Activated CD4-positive, alpha-beta T cell treated with anti-CD3 and anti-CD28 coated beads, Interleukin-2, amount 10 ng/mL, durations not matched to agents 7 days and 5 days (primary cell): Measurements from ENCODE around the gene FADS6. TPM values are rescaled to one million over a fixed set of nuclear protein-coding genes. Genes with fewer than 3 reads are reported as not detected.
"Not testable (repeated sequence)": the region's sequence is repeated elsewhere in the genome, so short reads cannot be mapped to it uniquely, and the experiment has no call there.

Source experiments
- CTCF ChIA-PET: fragments of 350-600 bp; sonication (Branson Sonifier 250); formaldehyde crosslinking; loops from one replicate; lab custom pipeline; 2021; ENCODE audit warnings: antibody characterized with exemption; lab: Charles Lee
- POLR2A ChIA-PET: fragments of 350-600 bp; sonication (Branson Sonifier 250); formaldehyde crosslinking; loops from one replicate; lab custom pipeline; 2021; ENCODE audit warnings: antibody characterized with exemption; lab: Charles Lee
- DNase-seq: peaks from one replicate; pipeline ENCODE4 v3.0.0-alpha.2; 2020
- H3K27ac Mint-ChIP-seq: one replicate; pipeline ENCODE4 v1.8.0; 2021; ENCODE audit warnings: mild to moderate bottlenecking, moderate library complexity, mixed read lengths
- H3K27me3 Mint-ChIP-seq: one replicate; pipeline ENCODE4 v1.8.0; 2021; ENCODE audit warnings: mixed read lengths
- H3K36me3 Mint-ChIP-seq: one replicate; pipeline ENCODE4 v1.8.0; 2021; ENCODE audit warnings: low read depth, mixed read lengths
- H3K4me1 Mint-ChIP-seq: one replicate; pipeline ENCODE4 v1.8.0; 2021; ENCODE audit warnings: mixed read lengths
- H3K4me3 Mint-ChIP-seq: one replicate; pipeline ENCODE4 v1.8.0; 2021; ENCODE audit warnings: mild to moderate bottlenecking, moderate library complexity, mixed read lengths
- H3K9me3 Mint-ChIP-seq: one replicate; pipeline ENCODE4 v1.8.0; 2021; ENCODE audit warnings: mixed read lengths
- total RNA-seq, 2 experiments: library from RNA; stranded (reverse); gene quantifications; one replicate each; pipeline ENCODE4 v1.2.3, GENCODE V29; 2021

The FADS6 gene
- total RNA-seq, 2 experiments from 2014 or later, result not detected

DNA sequence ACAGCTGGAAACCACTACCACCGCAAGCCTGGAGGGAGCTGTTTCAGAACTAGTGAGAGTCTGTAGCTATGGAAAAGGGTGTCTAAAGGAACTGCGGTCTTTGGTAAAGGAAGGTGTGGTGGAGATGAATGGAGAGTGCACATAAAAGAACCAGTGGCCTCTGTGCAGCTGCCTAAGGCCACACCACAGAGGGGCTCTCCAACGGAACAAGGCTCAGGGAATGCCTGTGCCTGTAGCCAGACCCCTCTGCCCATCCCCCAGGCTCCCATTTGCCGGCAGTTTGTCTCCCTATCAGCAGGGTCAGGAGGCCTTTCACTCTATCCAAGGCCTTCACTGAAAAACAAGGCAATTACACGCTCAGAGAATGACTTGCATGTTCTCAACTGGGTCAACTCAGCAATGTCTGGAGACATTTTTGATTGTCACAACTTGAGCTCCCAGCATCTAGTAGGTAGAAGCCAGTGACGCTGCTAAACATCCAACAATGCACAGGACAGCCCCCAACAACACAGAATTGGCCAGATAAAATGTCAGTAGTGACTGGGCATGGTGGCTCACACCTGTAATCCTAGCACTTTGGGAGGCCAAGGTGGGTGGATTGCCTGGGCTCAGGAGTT is 17.3 kb downstream of the FADS6 start:
- DNase-seq, result no peak
- peaks cover 27% of the 10 kb centered on the region for H3K4me1 Mint-ChIP-seq
- no peak overlapping the region for H3K4me3 Mint-ChIP-seq
- H3K27me3 Mint-ChIP-seq, result no peaks in the 10 kb centered on the region
- ChIA-PET POLR2A (no interaction called here), CTCF (interaction anchor here (1.0 to 1.4 kb wide), 2 partner anchors 126 to 325 kb away, joined by 3 read pairs; no protein-coding TSS in a partner anchor)
- no peaks in the 10 kb centered on the region for H3K9me3 Mint-ChIP-seq
- H3K27ac Mint-ChIP-seq, result no peak overlapping the region
- H3K36me3 Mint-ChIP-seq, result peaks cover 4% of the 10 kb centered on the region

DNA sequence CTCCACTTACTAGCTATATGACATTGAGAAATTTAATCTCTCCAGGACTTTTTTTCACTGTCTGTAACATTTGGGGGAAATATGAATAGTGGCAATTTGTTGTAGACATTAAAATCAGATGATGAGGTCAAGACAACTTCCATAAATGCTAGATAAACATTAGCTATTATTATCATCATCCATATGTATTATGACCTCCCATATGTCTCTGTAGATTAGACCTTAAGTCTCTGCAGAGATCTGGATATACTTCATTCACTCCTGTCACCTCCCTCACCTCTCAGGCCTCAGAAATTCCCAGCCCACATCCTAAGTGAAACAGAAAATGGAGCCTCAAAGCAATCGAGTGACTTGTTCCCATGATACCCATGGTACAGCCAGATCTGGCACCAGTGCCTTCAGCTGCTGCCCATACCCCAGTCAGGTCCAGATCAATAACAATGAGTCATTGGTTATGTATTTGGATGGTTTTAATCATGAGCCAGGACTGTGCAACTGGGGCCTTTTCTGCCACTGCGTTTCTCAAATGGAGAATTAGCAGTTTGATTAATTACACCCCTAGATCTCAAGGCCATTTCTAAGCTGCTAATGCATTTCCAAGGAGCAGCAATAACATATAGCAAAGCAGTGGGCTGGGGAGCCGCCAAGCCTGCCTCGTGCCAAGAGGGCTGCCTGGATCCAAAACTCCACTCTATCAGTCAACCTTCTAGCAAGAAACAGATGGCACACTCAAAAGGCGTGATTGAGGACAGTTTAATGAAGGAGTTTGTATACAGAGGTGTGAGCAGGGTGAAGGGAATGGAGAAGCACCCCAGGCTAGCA is 18.1 kb downstream of the FADS6 start:
- CTCF ChIA-PET, result interaction anchor here (1.0 to 1.4 kb wide), 3 partner anchors 11 to 326 kb away, joined by 3 to 4 read pairs (median 3); no protein-coding TSS in a partner anchor
- Mint-ChIP-seq H3K27me3 (no peaks in the 10 kb centered on the region), H3K4me3 (no peak overlapping the region), H3K4me1 (peaks cover 30% of the 10 kb centered on the region), H3K9me3 (no peaks in the 10 kb centered on the region), H3K27ac (no peak overlapping the region), H3K36me3 (peaks cover 4% of the 10 kb centered on the region)
- POLR2A ChIA-PET, result no interaction called here
- DNase-seq, result no peak

DNA sequence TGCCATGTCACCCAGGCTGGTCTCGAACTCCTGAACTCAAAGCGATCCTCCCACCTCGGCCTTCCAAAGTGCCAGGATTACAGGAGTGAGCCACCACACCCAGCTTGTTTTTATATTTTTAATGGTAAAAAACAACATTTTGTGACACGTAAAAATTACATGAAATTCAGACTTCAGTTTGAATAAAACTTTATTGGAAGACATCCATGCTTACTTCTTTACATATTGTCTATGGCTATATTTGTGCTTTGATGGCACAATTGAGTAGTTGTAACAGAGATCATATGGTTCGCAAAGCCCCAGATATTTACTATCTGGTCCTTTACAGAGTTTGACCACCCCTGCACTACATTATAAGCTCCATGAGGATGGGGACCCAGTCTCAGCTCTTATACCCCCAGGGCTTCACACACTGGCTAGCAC is 18.8 kb downstream of the FADS6 start:
- Mint-ChIP-seq H3K27ac (no peak overlapping the region), H3K36me3 (peaks cover 4% of the 10 kb centered on the region), H3K9me3 (no peaks in the 10 kb centered on the region), H3K4me3 (peak overlapping the region; percentile 4), H3K27me3 (no peaks in the 10 kb centered on the region), H3K4me1 (peaks cover 30% of the 10 kb centered on the region)
- ChIA-PET POLR2A (no interaction called here), CTCF (interaction anchor here (0.5 to 1.4 kb wide), 2 partner anchors 10 to 120 kb away, joined by 3 to 4 read pairs; no protein-coding TSS in a partner anchor)
- DNase-seq, result no peak

DNA sequence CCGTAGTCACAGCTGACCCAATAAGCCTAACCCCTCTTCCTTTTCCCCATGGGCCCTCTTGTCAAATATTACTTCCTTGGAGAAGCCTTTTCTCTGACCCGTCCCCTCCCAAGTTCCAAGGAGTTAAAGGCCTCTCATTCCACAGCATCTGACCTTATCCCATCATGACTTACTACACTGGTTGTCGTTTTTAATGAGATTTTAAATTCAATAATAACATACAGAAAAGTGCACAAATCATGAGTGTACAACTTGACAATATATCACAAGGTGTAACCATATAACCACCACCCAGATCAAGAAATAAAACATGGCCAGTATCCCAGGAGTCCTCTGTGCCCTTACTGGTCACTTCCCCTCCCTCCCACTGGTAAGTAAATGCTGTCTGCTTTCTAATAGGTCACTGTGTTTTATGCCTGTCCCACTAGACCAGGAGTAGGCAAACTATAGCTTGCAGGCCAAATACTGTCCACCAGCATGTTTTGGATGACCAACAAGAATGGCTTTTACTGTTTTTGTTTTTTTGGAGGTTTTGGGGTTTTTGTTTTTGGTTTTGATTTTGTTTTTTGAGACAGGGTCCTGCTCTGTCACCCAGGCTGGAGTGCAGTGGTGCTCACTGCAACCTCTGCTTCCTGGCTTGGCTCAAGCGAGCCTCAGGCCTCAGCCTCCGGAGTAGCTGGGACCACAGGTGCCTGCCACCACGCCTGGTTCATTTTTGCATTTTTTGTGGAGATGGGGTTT is 19.4 kb downstream of the FADS6 start:
- no peaks in the 10 kb centered on the region for H3K9me3 Mint-ChIP-seq
- H3K4me3 Mint-ChIP-seq, result peak overlapping the region; percentile 82
- H3K27me3 Mint-ChIP-seq, result no peaks in the 10 kb centered on the region
- POLR2A ChIA-PET, result no interaction called here
- peaks cover 33% of the 10 kb centered on the region for H3K4me1 Mint-ChIP-seq
- H3K27ac Mint-ChIP-seq, result peak overlapping the region; percentile 95
- no peak for DNase-seq
- H3K36me3 Mint-ChIP-seq, result peaks cover 8% of the 10 kb centered on the region
- CTCF ChIA-PET, result interaction anchor here (0.5 to 2.8 kb wide), 6 partner anchors 10 to 121 kb away, joined by 3 to 13 read pairs (median 4); no protein-coding TSS in a partner anchor

DNA sequence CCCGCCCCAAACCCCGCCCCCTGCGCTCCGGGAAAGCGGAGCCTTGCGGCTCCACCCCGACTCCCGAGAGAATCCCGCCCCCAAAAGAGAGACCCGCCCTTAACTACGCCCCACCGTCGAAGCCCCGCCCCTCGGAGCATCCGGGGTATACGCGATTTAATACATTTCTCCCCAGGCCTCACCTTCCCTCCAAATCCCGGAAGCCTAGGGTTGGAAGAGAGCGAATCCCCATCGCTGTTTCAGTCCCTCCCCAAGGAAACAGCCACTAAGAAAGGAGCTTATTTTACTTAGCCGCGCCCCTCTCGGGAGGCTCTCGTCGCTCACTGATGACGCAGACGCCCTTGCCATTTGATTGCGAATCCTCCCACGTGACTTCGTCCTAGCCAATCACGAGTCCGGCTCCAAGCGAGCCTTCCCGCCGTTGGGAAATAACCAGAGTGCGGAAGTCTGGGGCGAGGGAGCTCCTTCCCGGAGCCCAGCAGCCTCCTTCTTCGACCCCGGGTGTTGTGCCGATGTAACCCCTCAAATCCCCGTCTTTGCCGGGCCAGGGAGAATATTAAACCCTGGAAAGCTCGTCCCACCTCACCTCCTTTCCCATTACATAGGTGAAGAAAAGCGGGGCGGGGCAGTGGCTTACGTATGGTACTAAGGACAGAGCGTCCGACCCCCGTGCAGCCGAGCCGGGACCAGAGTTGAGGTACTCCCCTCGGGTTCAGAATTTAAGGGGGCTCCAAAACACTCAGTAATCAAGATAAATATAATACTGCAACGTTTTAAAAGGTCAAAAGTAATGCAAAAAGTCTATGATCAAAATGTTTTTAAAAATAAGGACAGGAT is 20.2 kb downstream of the FADS6 start:
- ChIA-PET POLR2A (interaction anchor here (0.6 to 1.0 kb wide), 3 partner anchors 21 to 201 kb away, joined by 3 to 5 read pairs (median 4); partner anchors contain the start of gene MRPL58), CTCF (interaction anchor here (0.5 to 2.8 kb wide), 18 partner anchors 8 to 1552 kb away, joined by 3 to 13 read pairs (median 3); partner anchors contain the start of genes MIF4GD, OTOP2 and SUMO2)
- no peaks in the 10 kb centered on the region for H3K9me3 Mint-ChIP-seq
- H3K36me3 Mint-ChIP-seq, result peaks cover 8% of the 10 kb centered on the region
- peak overlapping the region; percentile 82 for H3K4me3 Mint-ChIP-seq
- no peaks in the 10 kb centered on the region for H3K27me3 Mint-ChIP-seq
- peak overlapping the region; percentile 95 for H3K27ac Mint-ChIP-seq
- DNase-seq, result peak; percentile 100
- peaks cover 41% of the 10 kb centered on the region for H3K4me1 Mint-ChIP-seq

DNA sequence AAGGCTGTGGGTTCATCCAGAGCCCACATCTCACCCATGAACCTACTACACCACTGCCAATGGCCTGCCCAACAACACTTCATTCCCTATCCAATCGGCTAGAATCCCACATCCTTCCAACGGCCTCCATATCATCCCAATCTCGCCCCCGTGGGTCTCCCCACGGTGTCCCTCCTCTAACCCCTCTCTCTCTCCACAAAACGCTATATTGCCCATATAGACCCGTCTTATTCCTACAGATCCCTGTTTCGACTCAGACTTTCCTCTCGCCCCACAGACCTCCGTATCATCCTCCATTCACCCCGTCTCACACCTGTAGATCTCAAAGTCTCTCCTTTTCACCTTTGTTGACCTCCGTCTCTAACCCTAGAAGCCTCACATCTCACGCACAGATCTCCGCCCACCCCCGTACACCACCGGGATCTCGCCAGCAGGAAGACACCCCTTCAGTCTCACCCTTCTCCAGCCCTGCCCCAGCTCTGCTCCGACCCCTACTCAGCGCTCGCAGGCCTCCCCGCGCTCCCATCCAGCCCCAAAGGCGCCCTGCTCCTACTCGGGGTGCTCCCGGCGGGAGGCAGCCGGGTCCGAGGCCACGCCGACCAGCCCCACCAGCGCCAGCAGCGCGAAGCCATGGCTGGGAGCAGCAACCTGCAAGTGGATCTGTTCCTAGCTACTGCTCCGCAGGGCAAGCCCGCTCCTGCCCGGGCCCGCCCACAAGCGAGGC is 21.0 kb downstream of the FADS6 start, which contains the start of gene FDXR:
FDXR (minus strand) TSS at position 682 of the 724 bp plus-strand sequence; CDS start at position 632, 50 bp downstream.
- no peaks in the 10 kb centered on the region for H3K27me3 Mint-ChIP-seq
- ChIA-PET POLR2A (interaction anchor here (0.6 to 1.0 kb wide), 4 partner anchors 20 to 201 kb away, joined by 3 to 5 read pairs (median 4); partner anchors contain the start of gene MRPL58), CTCF (interaction anchor here (0.5 to 2.8 kb wide), 16 partner anchors 7 to 1553 kb away, joined by 3 to 13 read pairs (median 3); partner anchors contain the start of genes MIF4GD, OTOP2 and SUMO2)
- H3K4me1 Mint-ChIP-seq, result peaks cover 41% of the 10 kb centered on the region
- DNase-seq, result no peak
- peaks cover 8% of the 10 kb centered on the region for H3K36me3 Mint-ChIP-seq
- H3K4me3 Mint-ChIP-seq, result peak within 1 kb of the TSS; percentile 82
- peak within 1 kb of the TSS; percentile 95 for H3K27ac Mint-ChIP-seq
- no peaks in the 10 kb centered on the region for H3K9me3 Mint-ChIP-seq

DNA sequence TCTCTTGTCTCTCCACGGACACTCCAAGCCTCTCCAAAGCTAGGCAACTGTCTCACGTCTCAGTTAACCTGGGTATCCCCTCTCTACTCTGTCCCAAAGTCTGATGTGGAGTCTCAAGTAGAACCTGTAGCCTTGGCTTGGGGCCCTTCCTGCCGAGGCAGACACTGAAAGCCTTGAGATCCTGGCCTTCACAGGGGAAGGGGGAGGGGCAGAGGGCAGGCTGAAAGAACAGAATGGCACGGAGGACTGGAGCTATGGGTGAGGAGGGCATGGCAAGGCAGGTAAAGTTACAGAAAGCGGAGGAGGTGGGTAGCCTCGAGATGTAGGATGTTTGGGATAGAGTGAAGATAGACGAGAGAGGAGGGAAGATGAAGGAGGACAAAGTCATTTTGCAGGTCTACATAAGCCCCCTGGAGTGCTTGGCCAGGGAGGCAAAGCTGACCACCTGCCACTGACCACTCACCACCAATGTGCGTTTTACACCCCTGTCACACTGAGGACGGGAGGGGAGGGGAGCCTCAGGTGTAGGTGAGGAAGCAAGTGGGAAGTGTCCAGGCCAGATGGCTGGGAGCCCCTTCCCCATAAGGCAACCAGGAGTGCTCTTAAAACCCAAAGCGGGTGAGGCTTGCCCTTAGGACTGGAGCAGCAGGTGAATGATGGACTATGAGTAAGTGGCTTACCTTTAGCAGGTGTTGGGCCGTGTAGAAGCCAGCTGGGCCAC is 21.9 kb downstream of the FADS6 start:
- ChIA-PET POLR2A (no interaction called here), CTCF (interaction anchor here (0.9 to 2.8 kb wide), 4 partner anchors 9 to 91 kb away, joined by 3 to 10 read pairs (median 6); no protein-coding TSS in a partner anchor)
- Mint-ChIP-seq H3K27me3 (no peaks in the 10 kb centered on the region), H3K27ac (no peak overlapping the region), H3K4me3 (peak overlapping the region; percentile 82), H3K9me3 (no peaks in the 10 kb centered on the region), H3K36me3 (peaks cover 9% of the 10 kb centered on the region), H3K4me1 (peaks cover 41% of the 10 kb centered on the region)
- no peak for DNase-seq

DNA sequence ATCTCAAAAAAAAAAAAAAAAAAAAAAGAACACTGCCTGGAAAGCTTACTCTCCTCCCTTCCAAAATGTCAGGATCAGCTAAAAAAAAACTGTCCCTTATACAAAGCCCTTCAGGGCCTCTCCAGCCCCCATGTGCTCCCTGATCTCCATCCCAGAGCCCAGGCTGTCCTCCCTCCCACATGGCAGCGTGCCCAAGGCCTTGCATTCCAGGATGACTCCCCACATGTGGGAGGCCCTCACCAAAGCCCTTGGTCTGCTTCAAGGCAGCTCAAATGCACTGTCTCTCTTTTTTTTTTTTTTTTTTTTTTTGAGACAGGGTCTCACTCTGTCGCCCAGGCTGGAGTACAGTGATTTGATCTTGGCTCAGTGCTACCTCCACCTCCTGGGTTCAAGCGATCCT is 22.9 kb downstream of the FADS6 start:
- H3K36me3 Mint-ChIP-seq, result peaks cover 9% of the 10 kb centered on the region
- no peak overlapping the region for H3K27ac Mint-ChIP-seq
- H3K4me3 Mint-ChIP-seq, result no peak overlapping the region
- POLR2A ChIA-PET, result no interaction called here
- H3K4me1 Mint-ChIP-seq, result peaks cover 41% of the 10 kb centered on the region
- CTCF ChIA-PET, result interaction anchor here (0.9 to 2.1 kb wide), 5 partner anchors 8 to 90 kb away, joined by 3 to 10 read pairs (median 3); no protein-coding TSS in a partner anchor
- H3K9me3 Mint-ChIP-seq, result no peaks in the 10 kb centered on the region
- no peak for DNase-seq
- no peaks in the 10 kb centered on the region for H3K27me3 Mint-ChIP-seq

DNA sequence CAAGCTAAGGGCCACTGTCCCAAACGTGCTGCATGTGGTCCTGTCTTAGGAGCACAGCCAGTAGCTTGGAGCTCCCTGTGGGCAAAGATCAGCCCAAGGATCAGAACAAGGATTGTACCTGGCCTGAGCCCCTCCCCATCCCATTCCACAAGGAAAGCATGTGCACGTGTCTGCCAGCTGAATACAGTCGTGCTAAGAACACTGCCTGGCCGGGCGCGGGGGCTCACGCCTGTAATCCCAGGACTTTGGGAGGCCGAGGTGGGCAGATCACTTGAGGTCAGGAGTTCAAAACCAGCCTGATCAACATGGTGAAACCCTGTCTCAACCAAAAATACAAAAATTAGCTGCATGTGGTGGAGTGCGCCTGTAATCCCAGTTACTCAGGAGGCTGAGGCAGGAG is 23.4 kb downstream of the FADS6 start:
- H3K4me3 Mint-ChIP-seq, POLR2A ChIA-PET, H3K36me3 Mint-ChIP-seq, DNase-seq, H3K9me3 Mint-ChIP-seq, H3K27ac Mint-ChIP-seq, H3K27me3 Mint-ChIP-seq: not testable (repeated sequence)
- CTCF ChIA-PET, result interaction anchor here (1.0 to 2.1 kb wide), 4 partner anchors 8 to 90 kb away, joined by 3 to 10 read pairs (median 4); no protein-coding TSS in a partner anchor
- H3K4me1 Mint-ChIP-seq, result peaks cover 37% of the 10 kb centered on the region

DNA sequence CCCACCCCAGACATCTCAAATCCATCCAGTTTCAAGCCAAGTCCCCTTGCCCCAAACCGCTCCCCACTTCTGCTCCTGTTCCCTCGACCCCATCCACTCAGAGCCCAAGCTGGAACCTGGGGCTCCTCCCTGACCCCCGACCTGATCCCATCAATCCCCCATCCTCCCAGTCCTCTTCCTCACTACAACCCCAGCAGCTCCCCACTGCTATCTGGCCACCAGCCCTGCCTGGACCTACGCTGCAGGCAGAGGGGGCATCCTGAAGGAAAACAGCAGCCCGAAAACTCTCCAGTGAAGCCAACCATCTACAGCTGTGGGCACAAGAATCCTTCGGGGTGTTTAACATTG is 24.6 kb downstream of the FADS6 start:
- Mint-ChIP-seq H3K9me3 (no peaks in the 10 kb centered on the region), H3K4me1 (peaks cover 37% of the 10 kb centered on the region), H3K36me3 (peaks cover 12% of the 10 kb centered on the region), H3K27ac (no peak overlapping the region), H3K4me3 (no peak overlapping the region), H3K27me3 (no peaks in the 10 kb centered on the region)
- DNase-seq, result no peak
- POLR2A ChIA-PET, result interaction anchor here (0.6 kb wide), 1 partner anchor 49 kb away, joined by 3 read pairs; no protein-coding TSS in a partner anchor
- CTCF ChIA-PET, result interaction anchor here (0.9 to 5.3 kb wide), 3 partner anchors 13 to 123 kb away, joined by 3 to 30 read pairs (median 4); no protein-coding TSS in a partner anchor
